Measurements from ENCODE around the gene AKT3. TPM values are rescaled to one million over a fixed set of nuclear protein-coding genes. Genes with fewer than 3 reads are reported as not detected.

Gene AKT3
- total RNA-seq, 4 donors from 2014 or later: 8.5 to 16.0 (median 15.2) TPM

DNA sequence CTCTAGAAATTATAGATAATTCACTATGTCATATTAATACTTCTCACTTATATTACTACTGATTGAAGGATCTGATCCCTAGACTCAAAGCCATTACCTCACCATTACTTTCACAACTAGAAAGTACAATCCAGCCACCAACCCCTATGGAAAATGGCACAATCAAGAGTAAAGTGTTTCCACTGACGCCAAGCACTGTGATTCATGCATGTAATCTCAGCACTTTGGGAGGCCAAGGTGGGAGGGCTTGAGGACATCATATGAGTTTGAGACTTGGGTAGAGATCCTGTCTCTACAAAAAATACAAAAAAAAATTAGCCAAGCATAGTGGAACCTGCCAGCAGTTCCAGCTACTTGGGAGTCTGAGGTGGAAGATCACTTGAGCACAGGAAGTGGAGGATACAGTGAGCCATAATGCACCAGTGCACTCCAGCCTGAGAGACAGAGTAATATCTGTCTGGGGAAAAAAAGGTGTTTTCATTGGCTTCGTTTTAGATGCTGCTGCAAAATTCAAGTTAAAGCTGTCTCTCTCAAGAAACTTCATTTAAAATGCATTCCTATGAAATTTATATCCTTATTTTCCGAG, 126.5 kb downstream of the AKT3 start:
- no peaks in the 10 kb centered on the region for H3K27me3 ChIP-seq
- DNase-seq (no peak), ATAC-seq (no peak)
- TF ChIP-seq POLR2A (IDR thresholded peaks at IDR 0.05) (no peak), CTCF (IDR thresholded peaks at IDR 0.05 in 4 of 5, conservative IDR thresholded peaks at IDR 0.05 in 1 of 5) (no peak)
- no peaks in the 10 kb centered on the region for H3K36me3 ChIP-seq
- no peaks in the 10 kb centered on the region for H3K9me3 ChIP-seq
- no peak overlapping the region for H3K27ac ChIP-seq
- in situ Hi-C loops (cut with MboI; ENCODE audit: low sequenced_read_pairs in 4 of 4) (loop anchor here in 1 of 4 donors (25.0 kb wide), 1 partner anchor 539 kb away; no protein-coding TSS in a partner anchor), intact Hi-C loops (cut with DNase I; ENCODE audit: low total_unique reads) (no loop called here)
- no peak overlapping the region for H3K4me3 ChIP-seq
- no peaks in the 10 kb centered on the region for H3K4me1 ChIP-seq

GRCh38 chr1:243723050-243723449, 127.0 kb downstream of the AKT3 start:
- DNase-seq: no peak
- H3K4me1 ChIP-seq: no peaks in the 10 kb centered on the region
- H3K9me3 ChIP-seq: no peaks in the 10 kb centered on the region
- in situ Hi-C loops (cut with MboI; ENCODE audit: low sequenced_read_pairs in 4 of 4) (loop anchor here in 1 of 4 donors (25.0 kb wide), 1 partner anchor 539 kb away; no protein-coding TSS in a partner anchor), intact Hi-C loops (cut with DNase I; ENCODE audit: low total_unique reads) (no loop called here)
- H3K27me3 ChIP-seq: no peaks in the 10 kb centered on the region
- H3K4me3 ChIP-seq: no peak overlapping the region
- no peak for TF ChIP-seq CTCF (IDR thresholded peaks at IDR 0.05 in 4 of 5, conservative IDR thresholded peaks at IDR 0.05 in 1 of 5)
- no peak for TF ChIP-seq POLR2A (IDR thresholded peaks at IDR 0.05)
- no peaks in the 10 kb centered on the region for H3K36me3 ChIP-seq
- H3K27ac ChIP-seq: no peak overlapping the region
- no peak for ATAC-seq

DNA sequence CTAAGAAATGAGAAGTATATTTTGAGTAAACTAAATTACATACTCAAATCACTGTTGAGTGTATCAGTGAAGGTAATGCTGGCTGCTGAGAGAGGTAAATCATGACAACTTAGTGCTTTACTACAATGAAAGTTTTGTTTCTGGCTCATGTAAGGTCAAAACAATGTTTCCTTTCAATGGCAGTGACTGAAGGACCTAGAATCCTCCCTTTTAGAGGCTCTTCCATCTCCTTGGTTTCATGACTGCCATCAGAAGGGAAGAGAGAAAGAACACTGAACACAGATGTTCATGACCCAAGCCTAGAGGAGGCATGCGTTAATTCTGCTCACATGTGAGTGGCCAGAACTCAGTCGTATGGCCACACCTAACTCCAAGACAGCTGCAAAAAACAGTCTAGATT, 130.6 kb downstream of the AKT3 start:
- DNase-seq (no peak), ATAC-seq (no peak)
- H3K4me3 ChIP-seq: no peak overlapping the region
- H3K27me3 ChIP-seq: no peaks in the 10 kb centered on the region
- no peaks in the 10 kb centered on the region for H3K9me3 ChIP-seq
- no peaks in the 10 kb centered on the region for H3K36me3 ChIP-seq
- H3K27ac ChIP-seq: no peak overlapping the region
- in situ Hi-C loops (cut with MboI; ENCODE audit: low sequenced_read_pairs in 4 of 4) (loop anchor here in 1 of 4 donors (25.0 kb wide), 1 partner anchor 543 kb away; no protein-coding TSS in a partner anchor), intact Hi-C loops (cut with DNase I; ENCODE audit: low total_unique reads) (no loop called here)
- H3K4me1 ChIP-seq: peaks cover 0 to 2% of the 10 kb centered on the region in 2 donors
- TF ChIP-seq CTCF (IDR thresholded peaks at IDR 0.05 in 4 of 5, conservative IDR thresholded peaks at IDR 0.05 in 1 of 5) (no peak), POLR2A (IDR thresholded peaks at IDR 0.05) (no peak)

DNA sequence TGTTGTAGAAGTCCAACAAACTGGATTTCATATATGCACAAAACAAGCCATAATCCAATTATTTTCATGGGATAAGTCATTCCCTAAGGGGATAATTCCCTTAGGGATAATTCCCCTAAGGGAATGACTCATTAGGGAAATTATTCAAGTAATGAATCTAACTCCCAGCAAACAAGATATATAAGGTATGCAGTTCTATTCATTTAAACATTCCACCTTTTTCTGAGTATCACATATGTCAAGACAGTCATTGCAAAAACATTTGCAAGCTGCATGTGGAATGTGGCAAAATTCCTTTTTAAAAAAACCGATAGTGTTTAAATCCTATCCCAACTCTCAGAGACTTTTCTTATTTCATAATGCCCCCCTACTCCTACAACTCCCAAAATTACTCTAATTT, 131.2 kb downstream of the AKT3 start:
- Histone ChIP-seq H3K4me3 (no peak overlapping the region), H3K36me3 (no peaks in the 10 kb centered on the region), H3K4me1 (peaks cover 0 to 6% of the 10 kb centered on the region in 2 donors), H3K9me3 (no peaks in the 10 kb centered on the region), H3K27ac (no peak overlapping the region), H3K27me3 (no peaks in the 10 kb centered on the region)
- in situ Hi-C loops (cut with MboI; ENCODE audit: low sequenced_read_pairs in 4 of 4) (loop anchor here in 1 of 4 donors (25.0 kb wide), 1 partner anchor 543 kb away; no protein-coding TSS in a partner anchor), intact Hi-C loops (cut with DNase I; ENCODE audit: low total_unique reads) (no loop called here)
- TF ChIP-seq CTCF (IDR thresholded peaks at IDR 0.05 in 4 of 5, conservative IDR thresholded peaks at IDR 0.05 in 1 of 5) (no peak), POLR2A (IDR thresholded peaks at IDR 0.05) (no peak)
- ATAC-seq (no peak), DNase-seq (no peak)

Measured in gastrocnemius medialis (tissue), 4 donors.